Astrocyte (in vitro differentiated cells and primary cell): ENCODE measurements around the gene WFS1.

Experiments used
- EZH2 ChIP-seq: IDR thresholded peaks from 2 replicates; pipeline ENCODE4 v1.6.1; 2012; ENCODE audit warnings: mild to moderate bottlenecking, low read length, inconsistent platforms; ENCODE audit not compliant: insufficient read depth
- TF ChIP-seq, protein P1 (sequence below): IDR thresholded peaks from 2 replicates; pipeline ENCODE4 v1.5.1; 2011; ENCODE audit warnings: low read depth, mild to moderate bottlenecking, inconsistent platforms, low read length, moderate library complexity; ENCODE audit not compliant: insufficient read depth

DNA sequence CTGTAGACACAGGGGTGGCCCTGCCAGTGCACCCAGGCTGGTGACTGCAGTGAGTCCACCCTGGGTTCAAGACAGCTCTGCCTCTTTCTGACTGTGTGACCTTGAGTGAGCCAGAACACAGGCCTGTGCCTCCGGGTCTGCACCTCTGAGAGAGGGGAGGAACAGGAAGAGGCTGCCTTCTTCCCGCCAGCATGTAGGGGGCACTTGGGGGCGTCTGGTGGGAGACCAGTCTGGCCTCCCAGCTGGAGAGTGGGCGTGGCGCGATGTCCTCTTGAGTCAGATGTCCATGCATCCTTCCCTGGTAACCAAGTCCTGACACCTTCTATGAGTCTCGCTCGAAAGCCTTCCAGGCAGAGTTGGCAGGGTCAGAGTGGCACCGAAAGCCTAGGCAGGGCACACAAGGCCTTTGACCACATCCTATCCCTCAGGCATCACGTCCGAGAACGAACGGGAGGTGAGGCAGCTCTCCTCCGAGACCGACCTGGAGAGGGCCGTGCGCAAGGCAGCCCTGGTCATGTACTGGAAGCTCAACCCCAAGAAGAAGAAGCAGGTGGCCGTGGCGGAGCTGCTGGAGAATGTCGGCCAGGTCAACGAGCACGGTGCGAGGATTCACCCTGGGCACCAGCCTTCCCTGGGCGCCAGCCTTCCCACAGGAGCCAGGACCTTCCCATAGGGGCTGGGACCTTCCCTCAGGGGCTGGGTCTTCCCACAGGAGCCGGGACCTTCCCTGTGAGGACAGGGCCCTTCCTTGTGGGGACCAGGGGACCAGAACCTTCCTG, 21.3 kb downstream of the WFS1 start:
- TF ChIP-seq, protein P1, sequence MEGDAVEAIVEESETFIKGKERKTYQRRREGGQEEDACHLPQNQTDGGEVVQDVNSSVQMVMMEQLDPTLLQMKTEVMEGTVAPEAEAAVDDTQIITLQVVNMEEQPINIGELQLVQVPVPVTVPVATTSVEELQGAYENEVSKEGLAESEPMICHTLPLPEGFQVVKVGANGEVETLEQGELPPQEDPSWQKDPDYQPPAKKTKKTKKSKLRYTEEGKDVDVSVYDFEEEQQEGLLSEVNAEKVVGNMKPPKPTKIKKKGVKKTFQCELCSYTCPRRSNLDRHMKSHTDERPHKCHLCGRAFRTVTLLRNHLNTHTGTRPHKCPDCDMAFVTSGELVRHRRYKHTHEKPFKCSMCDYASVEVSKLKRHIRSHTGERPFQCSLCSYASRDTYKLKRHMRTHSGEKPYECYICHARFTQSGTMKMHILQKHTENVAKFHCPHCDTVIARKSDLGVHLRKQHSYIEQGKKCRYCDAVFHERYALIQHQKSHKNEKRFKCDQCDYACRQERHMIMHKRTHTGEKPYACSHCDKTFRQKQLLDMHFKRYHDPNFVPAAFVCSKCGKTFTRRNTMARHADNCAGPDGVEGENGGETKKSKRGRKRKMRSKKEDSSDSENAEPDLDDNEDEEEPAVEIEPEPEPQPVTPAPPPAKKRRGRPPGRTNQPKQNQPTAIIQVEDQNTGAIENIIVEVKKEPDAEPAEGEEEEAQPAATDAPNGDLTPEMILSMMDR = no peak
- no peak for TF ChIP-seq EZH2
